HEK293T (cell line): ENCODE measurements around the gene MS4A1.

Source experiments
- ARNT ChIP-seq: fragments of 450-650 bp; IDR thresholded peaks from 2 replicates; pipeline ENCODE4 v1.6.1; 2017; ENCODE audit warnings: mild to moderate bottlenecking
- BHLHE40 ChIP-seq: fragments of 450-650 bp; IDR thresholded peaks from 2 replicates; pipeline ENCODE4 v1.6.1; 2016; ENCODE audit warnings: mild to moderate bottlenecking, moderate library complexity, borderline replicate concordance
- CTBP1 ChIP-seq: fragments of 450-650 bp; IDR thresholded peaks from 2 replicates; pipeline ENCODE4 v1.6.1; 2016; ENCODE audit warnings: borderline replicate concordance
- ELF4 ChIP-seq: fragments of 450-650 bp; IDR thresholded peaks from 2 replicates; pipeline ENCODE4 v1.6.1; 2017; ENCODE audit warnings: antibody characterized with exemption
- FOXA1 ChIP-seq: fragments of 450-650 bp; IDR thresholded peaks from 2 replicates; pipeline ENCODE4 v1.6.1; 2016; ENCODE audit warnings: mild to moderate bottlenecking
- FOXM1 ChIP-seq: fragments of 450-650 bp; IDR thresholded peaks from 2 replicates; pipeline ENCODE4 v1.6.1; 2017; ENCODE audit warnings: mild to moderate bottlenecking, borderline replicate concordance
- HDGF ChIP-seq: fragments of 450-650 bp; IDR thresholded peaks from 2 replicates; pipeline ENCODE4 v1.6.1; 2017; ENCODE audit warnings: antibody characterized with exemption, borderline replicate concordance
- NFRKB ChIP-seq: fragments of 450-650 bp; IDR thresholded peaks from 2 replicates; pipeline ENCODE4 v1.6.1; 2016; ENCODE audit warnings: mild to moderate bottlenecking, moderate library complexity
- PKNOX1 ChIP-seq: fragments of 450-650 bp; IDR thresholded peaks from 2 replicates; pipeline ENCODE4 v1.6.1; 2016
- SP1 ChIP-seq: fragments of 450-650 bp; IDR thresholded peaks from 2 replicates; pipeline ENCODE4 v1.6.1; 2017
- SUZ12 ChIP-seq: fragments of 450-650 bp; IDR thresholded peaks from 2 replicates; pipeline ENCODE4 v1.6.1; 2016; ENCODE audit warnings: mild to moderate bottlenecking
- TARDBP ChIP-seq: fragments of 450-650 bp; IDR thresholded peaks from 2 replicates; pipeline ENCODE4 v1.6.1; 2016
- ZNF384 ChIP-seq: fragments of 450-650 bp; IDR thresholded peaks from 2 replicates; pipeline ENCODE4 v1.6.1; 2016

GRCh38 chr11:60454212-60454611 is 1.4 kb upstream of the MS4A1 start:
- TF ChIP-seq SUZ12 (no peak), FOXM1 (no peak), ELF4 (no peak), BHLHE40 (no peak), ARNT (no peak), NFRKB (no peak), HDGF (no peak), SP1 (no peak), CTBP1 (no peak), PKNOX1 (no peak), FOXA1 (no peak), ZNF384 (no peak), TARDBP (no peak)
